GM18868 (cell line): ENCODE data around the gene FMNL3.
A peak's percentile ranks its signal among the peaks of the same experiment; 100 is the strongest.
"Not testable (repeated sequence)": the region's sequence is repeated elsewhere in the genome, so short reads cannot be mapped to it uniquely, and the experiment has no call there.

Experiments
- ATAC-seq: cut with Tn5 transposase; IDR thresholded peaks from one replicate; pipeline ENCODE4 v1.9.1; 2021; ENCODE audit warnings: mild to moderate bottlenecking, moderate library complexity; ENCODE audit not compliant: unreplicated experiment

The FMNL3 gene

DNA sequence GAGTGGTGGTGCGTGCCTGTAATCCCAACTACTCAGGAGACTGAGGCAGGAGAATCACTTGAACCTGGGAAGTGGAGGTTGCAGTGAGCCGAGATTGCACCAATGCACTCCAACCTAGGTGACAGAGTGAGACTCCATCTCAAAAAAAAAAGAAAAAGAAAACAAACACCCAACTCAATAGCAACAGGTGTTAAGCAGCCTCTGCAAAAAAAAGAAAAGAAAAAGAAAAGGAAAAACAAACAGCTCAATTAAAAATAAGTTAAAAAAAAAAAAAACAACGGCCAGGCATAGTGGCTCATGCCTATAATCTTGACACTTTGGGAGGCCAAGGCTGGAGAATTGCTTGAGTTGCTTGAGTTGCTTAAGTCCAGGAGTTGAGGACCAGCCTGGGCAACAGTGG lies 10.6 kb upstream of the FMNL3 start:
- not testable (repeated sequence) for ATAC-seq

DNA sequence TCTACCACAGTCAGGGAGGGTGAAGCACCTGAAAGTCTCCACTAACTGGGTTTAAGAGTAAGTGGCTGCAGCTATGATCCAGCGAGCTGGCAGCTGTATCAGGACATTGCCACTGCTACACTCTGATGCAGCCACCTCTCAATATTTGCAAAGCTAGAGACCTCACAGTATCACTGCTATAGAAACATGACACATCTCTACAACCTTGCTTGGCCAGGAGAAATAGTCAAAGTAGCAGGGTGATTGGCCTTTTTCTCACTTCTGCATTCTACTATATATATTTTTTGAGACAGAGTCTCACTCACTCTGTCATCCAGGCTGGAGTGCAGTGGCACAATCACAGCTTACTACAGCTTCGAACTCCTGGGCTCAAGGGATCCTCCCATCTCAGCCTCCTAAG lies 9.3 kb upstream of the FMNL3 start:
- ATAC-seq, result peak; percentile 84

DNA sequence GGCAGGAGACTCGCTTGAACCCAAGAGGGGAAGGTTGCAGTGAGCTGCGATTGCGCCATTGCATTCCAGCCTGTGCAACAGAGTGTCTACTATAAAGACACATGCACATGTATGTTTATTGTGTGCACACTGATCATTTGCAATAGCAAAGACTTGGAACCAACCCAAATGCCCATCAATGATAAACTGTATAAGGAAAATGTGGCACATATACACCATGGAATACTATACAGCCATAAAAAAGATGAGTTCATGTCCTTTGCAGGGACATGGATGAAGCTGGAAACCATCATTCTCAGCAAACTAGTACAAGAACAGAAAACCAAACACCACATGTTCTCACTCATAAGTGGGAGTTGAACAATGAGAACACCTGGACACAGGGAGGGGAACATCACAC lies 6.7 kb upstream of the FMNL3 start:
- not testable (repeated sequence) for ATAC-seq

DNA sequence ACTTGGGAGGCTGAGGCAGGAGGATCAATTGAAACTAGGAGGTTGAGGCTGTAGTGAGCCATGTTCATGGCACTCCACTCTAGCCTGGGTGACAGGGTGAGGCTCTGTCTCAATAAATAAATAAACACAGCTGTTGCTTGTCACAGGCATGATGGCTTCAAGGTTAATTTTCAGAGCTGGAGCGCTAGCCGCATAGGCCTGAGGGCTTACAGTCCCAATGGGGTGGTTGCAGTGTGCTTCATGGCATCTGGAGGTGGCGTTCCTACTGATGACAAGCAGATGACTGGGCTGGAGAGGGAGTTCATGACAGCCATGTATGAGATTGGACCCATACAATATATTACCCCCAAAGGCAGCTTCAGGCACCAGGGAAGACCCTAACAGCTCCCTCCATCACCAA lies 1.6 kb upstream of the FMNL3 start:
- ATAC-seq, result no peak

DNA sequence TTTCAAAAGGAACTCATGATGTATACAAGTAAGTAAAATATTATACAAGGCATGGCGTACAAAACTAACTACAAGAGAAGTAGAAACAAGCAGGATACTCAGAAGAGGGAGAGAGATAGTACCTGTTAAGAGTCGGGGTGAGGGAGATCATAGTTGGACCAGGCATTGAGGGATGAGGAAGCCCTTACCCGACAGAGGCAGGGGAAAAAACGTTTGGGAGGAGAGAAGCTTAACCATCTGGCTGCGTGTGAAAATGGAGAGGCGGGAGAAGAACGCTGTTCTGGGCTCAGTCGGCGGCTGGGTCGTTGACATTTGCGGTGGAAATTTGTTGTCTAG lies 575 bp upstream of the FMNL3 start:
- no peak for ATAC-seq

DNA sequence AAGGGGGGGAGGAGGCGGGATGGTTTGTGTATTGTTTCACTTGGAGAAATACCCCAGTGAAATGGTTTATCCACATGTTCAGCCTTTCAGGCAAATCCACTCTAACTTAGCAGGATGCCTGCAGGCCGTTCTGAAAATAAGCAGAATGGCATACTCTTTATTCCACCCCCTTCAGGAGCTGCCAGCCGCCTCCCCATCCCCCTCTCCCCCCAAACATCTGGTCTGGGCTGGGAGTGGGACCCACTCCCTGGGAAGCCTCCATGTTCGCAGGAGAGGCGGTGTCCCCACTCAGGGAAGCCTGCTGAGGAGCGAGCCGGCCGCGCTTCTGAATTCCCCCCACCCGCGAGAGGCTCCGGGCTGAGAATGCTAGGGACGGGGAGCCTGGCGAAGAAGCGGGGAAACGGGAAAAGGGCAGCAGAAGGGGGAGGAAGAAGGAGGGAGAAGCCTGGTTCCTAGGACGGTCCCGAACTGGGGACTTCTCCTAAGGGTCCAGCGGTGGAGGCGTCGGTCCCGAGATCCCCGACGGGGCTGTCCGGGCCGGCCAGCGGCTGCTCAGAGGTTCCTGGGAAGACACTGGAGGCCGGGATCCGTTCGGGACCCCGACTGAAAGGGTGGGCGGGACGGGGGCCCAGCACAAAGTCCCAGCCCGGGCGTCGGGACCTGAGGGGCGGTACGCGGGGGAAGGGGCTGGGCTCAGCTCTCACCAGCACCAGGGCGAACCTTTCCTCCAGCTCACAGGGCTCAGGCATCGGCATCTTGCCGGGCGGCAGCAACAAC lies 666 bp downstream of the FMNL3 start:
- ATAC-seq, result peak; percentile 16

DNA sequence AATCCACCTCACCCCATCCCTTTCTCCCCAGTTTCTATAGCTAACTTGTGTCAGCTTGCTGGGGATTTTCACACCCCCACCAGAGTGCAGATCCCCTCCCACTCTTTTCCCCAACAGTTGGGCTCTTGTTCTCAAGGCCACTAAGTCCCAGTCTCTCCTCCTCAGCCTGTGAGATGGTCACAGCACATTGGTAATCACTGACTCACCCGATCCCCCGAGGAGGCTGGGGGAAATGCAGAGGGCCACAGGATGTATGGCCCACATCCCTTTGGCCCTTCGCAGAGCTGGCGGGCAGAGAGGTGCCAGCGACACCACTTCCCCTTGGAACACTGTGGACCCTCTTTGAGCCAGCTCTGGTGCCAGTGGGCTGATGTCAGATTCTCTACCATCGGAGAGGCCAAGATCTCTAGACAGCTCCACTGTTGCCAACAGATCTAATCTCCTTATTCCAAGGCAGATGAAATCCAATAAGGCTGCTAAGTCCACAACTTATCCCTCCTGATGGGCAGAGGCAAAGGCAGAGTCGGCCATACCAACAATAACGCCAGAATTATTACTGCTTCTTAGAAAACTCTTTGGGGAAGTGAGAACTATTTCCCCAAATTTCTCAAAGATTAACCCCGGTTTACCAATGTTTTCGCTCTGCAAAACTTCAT lies 1.6 kb downstream of the FMNL3 start:
- ATAC-seq, result no peak

DNA sequence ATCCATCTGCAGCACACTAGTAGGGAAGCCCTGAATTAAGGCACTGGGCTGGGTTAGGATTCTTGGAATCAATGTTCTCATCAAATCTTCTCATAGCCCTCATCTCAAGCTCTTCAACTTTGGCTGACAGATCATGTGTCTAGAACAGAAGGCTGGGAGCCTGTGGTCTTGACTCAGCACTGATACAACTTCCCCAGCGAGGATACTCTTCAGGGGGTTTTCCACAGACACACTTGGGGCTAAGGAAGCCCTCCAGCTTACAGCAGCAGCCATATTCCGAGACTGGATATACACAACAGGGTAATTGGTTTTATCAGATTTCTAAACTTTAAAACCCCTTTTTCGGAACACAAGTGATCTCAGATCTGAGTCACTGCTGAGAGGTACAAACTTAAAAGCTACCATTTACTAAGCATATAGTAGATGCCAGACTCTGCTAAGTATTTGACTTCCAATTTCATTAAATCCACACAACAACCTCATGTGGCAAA lies 3.5 kb downstream of the FMNL3 start:
- no peak for ATAC-seq

DNA sequence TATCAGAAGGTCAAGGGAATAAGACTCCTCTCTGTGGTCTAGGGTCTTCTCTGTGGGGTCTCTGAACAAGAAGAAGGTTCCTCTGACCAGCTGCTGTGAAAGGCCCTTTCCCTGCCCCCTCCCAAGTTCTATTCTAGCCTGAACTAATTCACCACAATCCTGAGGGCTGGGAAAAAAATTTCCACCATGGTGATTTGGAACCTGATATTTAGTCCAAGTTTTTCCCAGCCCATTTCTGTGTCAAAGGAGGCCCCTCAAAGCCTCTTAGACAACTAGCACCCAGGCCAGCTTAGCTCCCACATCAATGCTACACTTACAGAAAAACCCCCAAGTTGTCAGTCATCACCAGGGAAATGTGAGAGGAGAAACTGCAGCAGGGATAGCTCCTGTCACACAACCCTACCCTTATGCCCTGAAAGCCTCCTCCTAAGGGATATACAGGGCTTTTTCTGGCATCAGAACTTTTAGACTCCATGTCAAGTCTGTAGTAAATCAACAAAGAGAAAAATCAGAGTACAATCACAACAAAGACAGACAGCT lies 4.5 kb downstream of the FMNL3 start:
- ATAC-seq, result no peak

DNA sequence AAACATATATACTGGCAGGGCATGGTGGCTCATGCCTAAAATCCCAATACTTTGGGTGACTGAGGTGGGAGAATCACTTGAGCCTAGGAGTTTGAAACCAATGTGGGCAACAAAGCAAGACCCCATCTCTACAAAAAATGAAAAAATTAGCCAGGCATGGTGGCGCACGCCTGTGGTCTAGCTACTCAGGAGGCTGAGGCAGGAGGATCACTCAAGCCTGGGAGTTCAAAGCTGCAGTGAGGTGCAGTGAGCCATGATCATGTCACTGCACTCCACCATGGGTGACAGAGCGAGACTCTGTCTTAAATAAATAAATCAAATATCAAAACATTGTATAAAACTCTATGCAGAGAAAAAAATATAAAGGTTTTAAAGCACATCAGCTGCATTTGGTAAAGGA lies 5.2 kb downstream of the FMNL3 start:
- no peak for ATAC-seq

DNA sequence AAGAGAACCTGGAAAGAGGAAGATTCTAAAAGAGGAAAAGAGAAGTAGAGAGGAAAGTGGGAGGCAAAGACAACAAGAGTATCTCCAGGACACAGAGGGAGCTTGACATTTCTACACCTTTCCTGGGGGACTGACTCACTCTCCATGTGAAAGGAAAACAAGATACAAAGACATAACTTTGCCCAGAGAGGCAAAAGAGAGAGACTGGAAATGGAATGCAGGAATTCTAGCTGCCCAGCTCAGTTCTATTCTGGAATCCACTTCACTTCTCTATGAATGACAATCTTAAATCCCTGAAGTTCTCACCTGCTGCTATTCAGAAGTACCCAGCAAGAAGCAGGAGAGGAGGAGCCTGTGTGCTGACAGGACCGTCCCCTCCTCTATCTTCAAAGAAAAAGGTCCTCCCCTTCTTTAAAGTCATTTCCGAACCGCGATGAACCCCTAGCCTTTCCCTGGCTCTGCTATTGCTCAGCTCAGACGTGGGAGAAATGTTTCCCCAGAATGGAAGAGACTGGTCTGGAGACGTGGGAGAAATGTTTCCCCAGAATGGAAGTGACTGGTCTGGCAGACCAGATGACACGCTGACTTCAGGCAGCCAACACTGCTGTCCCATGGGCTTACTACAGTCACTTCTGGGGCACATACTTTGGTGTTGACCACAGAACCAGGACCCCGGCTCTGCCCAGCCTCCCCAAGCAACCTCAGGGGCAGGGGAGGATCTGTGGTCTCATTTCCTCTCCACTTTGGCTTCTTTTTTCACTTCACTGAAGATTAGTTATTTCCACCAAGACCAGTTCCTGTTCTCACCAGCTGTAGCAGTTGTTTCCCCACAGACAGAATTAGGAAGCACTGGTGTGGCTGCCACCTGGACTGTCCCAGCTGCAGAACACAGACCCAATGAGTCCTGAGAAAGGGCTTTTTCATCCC lies 8.3 kb downstream of the FMNL3 start:
- peak; percentile 78 for ATAC-seq

DNA sequence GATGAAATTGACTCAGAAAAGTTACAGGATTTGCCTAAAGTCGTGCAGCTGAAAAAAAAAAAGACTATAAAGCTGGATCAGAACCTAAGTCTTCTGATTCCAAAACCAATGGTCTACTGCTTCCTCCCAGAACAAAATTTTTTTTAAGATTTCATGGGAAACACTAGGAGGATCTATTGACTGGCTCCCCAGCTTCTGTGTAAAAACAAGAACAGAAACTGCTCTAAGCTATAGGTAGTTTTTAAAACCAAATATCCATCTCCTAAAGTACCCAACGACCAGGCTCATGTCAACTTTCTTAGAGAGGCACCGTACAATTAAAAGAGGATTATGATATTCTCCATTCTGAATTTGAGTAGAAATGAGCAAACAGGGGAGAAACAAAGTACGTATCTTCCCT lies 9.4 kb downstream of the FMNL3 start:
- ATAC-seq, result no peak

DNA sequence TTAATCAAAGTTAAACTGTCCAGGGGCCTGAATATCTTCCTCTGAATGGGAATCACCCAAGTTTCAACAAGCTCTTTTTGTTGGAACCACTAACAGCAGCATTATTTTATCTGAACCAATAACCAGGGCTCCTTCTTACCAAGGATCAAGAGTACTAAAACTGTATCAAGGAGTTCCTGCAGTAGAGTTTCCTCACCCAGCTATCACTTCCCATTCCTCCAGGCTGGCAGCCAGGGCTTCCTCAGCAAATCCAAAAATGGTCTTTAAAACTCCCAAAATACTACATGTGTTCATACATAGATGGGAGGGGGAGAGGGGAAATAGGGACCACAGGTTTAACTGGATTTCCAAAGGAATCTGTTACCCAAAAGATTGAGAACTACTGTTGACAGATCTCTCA lies 10.5 kb downstream of the FMNL3 start:
- no peak for ATAC-seq

DNA sequence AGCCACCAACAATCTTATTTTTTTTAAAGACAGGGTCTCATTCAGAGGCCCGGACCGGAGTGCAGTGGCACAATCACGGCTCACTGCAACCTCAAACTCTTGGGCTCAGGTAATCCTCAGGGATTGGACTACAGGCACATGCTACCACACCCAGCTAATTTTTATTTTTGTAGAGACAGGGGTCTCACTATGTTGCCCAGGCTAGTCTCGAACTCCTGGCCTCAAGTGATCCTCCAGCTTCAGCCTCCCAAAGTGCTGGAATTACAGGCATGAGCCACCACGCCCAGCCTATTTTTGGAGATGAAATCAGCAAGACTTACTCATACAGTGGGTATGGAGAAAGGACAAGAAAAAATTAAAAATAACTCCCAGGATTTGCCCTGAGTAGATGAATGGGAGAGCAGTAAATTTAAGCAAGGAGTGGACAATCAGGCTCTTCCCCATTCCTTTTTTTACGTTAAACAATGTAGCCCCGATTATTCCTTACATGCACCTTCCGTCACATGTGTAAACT lies 13.2 kb downstream of the FMNL3 start:
- ATAC-seq, result no peak

DNA sequence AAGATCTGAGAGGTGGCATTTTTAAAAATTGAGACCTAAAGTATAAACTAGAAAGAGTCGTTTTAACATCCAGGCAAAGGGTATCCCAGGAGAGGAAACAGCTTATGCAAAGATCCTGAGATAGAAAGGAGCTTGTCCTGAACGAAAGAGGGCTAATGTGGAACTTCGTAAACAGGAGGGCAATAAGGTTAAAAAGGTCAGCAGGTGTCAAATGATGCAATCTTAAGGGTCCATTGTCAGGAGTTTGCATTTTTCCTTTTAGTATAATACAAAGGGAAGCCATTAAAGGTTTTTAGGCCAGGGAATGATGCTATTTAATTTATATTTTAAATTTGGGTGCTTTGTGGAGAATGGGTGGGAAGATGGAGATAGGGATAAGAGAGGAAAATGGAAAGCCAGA lies 14.4 kb downstream of the FMNL3 start:
- ATAC-seq, result no peak

DNA sequence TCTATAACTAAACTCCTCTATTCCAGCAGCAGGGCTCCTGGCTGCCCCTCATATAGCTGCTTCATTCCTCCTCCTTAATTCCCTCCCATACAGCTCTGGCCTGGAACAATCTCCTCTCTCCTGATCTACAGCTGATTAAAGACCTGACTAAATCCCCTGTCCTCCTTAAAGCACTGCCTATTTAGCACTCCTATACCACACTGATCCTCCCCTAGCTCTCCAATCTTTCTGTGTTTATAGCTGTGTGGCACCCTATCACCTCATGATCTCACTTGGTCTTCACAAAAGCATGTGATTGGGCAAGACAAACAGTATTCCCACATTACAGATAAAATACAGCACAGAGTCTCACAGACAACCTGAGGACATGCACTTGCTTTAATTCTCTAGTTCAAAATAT lies 17.4 kb downstream of the FMNL3 start:
- no peak for ATAC-seq

DNA sequence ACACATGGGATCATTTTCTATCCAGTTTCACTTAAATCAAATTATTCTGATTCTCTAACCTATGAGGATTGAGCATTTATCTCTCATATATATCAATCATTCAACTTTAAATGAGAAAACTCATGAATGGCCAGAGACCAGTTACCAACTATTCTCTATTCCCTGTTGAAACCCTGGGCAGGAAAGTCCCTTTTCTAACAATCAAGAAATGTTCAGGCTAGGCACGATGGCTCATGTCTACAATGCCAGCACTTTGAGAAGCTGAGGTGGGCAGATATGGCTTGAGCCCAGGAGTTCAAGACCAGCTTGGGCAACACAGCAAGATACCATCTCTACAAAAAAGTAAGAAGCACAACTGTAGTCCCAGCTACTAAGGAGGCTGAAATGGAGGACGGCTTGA lies 18.0 kb downstream of the FMNL3 start:
- ATAC-seq, result no peak

DNA sequence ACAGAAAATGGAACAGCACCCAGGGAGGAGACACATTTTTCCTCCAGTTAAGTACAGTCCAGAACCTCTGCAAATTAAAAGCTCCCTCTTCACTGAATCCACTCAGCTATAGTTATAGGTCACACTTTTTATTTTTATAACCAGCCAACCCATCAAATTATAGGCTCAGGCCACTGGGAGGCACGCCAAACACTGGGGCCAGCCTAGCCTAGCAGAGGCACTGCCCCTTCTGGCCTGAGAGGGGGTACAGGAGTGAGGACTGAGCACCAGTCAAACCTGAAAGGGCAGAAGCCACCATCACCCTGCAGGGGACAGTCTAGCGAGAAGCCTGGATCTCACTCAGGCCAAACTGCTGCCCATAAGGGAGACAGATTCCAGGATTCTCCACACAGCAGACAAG lies 19.3 kb downstream of the FMNL3 start:
- no peak for ATAC-seq

DNA sequence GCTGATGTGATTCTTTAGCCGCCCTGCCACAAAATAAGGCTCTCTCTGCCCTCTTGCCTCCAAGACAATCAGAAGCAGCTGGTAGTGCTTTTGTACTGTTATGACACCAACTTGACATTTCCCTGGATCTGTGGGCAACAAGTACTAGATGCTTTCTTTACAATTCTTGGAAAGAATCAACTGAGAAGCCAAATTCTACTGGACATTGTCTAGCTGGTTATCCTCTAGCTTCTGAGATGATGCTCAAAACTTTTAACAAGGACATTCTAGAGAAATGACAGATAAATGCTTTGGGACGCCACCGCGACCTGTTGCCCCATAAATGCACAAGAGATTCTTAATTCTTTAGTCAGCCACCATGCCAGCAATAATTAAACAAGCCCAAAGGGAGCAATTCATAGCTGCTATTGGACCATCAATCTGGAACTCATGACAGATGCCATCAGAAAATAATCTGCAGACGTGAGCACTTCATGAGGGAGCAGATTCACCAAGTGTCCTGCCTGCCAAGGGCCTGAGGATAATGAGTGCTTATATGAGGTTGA lies 22.8 kb downstream of the FMNL3 start:
- ATAC-seq, result no peak

DNA sequence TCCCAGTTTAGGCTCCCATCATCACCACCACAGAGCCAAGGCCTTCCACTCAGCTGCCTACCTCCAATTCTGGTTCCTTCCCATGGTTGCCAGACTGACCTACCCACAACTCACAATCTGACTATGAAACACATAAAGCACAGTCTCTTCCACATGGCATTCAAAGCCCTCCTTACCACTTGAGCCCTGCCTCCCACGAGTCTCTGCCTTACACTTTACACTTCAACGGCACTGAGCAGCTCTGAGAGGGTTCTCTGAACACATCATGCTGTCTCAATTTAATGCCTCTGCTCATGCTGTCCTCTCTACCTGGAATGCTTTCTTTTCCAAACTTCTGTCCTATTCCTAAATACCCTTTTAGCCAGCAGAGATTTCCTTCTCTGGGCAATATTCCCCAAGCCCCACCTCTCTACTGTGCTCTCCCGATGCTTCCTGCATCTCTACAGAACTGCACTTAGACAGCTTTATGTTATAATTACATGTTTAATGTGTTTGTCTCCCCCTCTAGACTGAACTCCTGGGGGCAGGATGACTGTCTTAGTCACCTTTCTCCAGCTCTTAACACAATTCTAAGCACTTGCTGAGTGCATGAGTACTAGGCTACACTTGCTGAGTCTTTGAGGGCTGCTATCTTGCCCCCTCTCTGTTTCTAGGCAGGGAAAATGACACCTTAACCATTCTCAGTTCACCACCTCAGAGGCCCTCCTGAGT lies 23.5 kb downstream of the FMNL3 start:
- no peak for ATAC-seq
